GM19397 (cell line): ENCODE measurements around the gene SMU1.
"Not testable (repeated sequence)": the region's sequence is repeated elsewhere in the genome, so short reads cannot be mapped to it uniquely, and the experiment has no call there.

Experiments
- ATAC-seq: cut with Tn5 transposase; IDR thresholded peaks from one replicate; pipeline ENCODE4 v1.9.1; 2021; ENCODE audit warnings: mild to moderate bottlenecking, moderate library complexity; ENCODE audit not compliant: unreplicated experiment

SMU1 gene

DNA sequence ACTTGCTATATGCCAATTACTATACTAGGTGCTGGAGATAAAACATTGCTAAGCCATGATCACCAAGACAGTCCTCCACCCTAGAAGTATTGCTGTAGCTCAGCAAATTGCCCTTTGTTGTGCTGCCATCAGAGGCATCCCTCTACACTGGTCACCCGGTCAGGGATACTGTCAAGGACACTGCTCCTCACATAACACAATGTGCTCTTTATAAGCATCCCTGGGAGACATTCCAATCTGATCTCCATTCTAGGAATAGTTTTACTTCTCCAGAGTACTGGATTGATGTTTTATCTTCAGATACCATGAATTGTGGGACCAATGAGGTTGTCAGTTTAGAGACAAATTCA, 61.8 kb downstream of the SMU1 start:
- ATAC-seq, result no peak

DNA sequence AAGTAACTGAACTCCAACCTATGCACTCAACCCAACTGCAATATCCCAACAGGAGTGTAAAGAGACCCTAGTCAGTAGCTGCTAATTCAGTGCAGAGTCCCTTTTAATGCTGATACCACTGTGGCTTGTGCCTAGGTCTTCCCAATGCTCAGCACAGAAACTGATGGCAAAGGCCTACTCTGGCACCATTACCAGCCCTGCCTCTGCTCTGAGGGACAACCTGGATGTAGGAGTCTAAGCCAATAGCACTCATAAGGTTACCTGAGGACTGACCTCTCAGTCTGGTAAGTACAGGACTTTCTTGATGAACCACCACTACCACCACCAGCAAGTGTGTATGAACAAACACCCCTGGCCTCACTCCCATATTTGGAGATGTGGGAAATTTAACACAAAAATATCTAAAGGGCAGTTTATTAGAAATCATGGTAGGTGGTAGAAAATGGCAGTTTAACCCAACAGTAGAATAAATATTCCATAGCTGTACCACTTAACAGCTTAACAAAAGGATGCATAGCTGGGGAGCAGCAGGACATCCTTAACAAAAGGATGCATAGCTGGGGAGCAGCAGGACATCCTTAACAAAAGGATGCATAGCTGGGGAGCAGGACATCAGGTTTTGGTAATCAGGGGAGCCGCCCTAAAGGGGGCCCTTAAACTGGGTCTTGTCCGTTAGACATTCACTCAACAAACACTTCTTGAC, 62.4 kb downstream of the SMU1 start:
- no peak for ATAC-seq

DNA sequence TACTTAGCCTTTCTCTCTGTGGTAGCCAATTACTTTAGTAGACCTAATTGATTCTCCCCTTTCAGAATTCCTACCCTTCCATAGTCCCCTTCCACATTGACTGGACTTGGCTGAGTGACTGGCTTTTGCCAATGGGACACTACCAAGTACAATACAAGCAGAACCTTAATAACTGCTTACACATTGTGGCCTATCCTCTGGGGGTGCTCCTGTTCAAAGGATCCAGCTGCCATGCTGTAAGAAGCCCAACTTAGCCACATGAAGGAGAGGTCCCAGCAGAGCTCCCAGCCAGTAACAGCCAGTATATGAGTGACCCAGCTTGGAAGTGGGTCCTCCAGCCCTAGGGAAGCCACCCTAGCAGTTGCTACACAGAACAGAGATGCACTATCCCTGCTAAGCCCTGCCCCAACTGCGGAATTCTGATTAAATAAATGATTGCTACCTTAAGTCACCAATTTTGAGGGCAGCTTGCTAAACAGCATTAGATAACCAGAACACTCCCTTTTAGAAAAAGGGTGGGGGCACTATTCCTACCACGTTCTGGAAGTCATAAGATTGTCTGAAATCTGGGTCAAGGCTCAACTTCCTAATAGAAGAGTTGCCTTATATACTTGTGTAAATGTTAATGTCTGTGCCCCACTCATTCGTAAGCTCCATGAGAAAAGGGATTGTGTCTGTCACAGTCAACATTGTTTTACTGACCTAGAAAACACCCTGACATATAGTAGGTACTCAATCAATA, 64.0 kb downstream of the SMU1 start:
- ATAC-seq, result no peak

DNA sequence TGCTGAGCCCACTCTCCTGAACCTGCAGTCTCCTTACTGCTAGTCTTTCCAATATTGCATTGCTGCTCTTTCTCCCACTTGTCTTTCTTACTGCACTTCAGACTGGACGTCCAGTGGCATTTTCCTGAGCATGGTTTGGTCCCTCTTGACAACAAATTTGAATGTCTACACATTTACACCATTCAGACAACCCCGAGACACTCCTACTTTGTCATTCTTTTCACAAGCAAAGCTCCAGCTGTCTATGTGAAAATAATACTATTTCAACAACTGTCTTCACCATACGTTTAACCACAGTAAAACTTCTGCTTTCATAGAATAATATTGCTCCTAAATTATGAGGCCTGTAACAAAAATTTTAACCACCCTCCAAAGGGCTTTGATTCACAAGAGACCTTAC, 64.6 kb downstream of the SMU1 start:
- no peak for ATAC-seq

DNA sequence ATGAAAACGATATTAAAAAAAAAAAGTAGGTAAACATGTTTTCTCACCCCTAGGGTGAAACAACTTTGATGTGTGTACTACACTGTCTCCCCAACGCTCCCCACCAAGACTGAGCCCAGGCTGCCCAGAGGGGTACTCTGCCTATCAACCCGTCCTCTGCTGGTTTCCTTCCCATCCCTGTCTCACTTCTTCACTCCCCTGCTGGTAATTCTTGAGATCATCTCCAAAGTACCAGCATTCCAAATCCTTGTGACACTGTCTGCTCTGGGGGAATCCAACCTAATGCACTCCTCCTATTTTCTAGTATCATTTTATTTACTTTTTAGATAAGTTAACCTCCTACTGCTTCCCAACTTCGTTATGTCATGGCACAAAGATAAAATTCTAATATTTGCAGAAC, 68.7 kb downstream of the SMU1 start:
- ATAC-seq, result no peak

DNA sequence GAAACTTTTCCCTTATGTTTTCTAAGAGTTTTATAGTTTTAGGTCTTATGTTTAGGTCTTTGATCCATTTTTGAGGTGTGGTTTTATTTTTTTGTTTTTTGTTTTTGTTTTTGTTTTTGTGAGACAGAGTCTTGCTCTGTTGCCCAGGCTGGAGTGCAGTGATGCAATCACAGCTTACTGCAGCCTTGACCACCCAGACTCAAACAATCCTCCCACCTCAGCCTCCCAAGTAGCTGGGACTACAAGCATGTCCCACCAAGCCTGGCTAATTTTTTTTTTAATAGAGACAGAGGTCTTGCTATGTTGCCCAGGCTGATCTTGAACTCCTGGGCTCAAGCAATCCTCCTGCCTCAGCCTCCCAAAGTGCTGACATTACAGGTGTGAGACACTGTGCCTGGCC, 71.1 kb downstream of the SMU1 start:
- ATAC-seq, result not testable (repeated sequence)

DNA sequence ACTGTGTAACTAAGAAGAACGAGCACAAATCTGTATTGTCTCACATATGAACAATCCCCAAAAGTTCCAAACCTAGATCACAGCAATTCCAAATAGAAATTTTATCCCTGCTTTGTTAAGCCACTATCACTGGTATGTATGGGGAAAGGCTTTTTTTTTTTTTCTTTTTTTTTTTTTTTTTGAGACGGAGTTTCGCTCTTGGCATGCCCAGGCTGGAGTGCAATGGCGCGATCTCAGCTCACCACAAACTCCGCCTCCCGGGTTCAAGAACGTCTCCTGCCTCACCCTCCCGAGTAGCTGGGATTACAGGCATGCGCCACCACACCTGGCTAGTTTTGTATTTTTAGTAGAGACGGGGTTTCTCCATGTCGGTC, 75.8 kb downstream of the SMU1 start:
- not testable (repeated sequence) for ATAC-seq

DNA sequence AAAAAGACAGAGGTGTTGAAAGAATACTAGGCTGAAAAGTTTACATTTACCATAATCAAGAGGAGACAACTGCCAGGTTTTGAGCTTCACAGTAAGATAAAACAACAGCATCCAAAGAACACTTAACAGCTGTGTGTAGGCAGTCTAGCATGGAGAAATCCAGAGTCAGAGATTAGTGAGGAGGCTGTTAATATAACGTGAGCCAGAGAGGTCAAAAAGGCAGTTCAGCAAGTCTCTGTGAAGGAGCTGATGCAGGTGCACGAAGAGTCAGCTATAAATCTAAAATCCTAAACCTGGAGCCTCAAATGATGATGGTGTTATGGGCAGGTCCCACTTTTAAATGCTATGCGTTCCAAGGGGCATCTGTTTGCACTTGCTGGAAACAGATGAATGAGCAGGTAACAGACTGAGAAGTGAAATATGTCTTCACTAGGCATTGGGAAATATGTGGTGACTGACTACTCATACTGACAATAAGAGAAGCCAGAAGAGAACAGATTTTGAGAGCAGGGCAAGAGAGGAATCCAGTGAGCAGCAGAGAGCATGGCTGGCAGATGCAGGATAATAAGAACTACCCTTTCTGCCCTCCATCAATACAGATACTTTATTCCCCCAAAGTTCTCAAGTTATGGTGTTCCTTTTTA, 83.8 kb downstream of the SMU1 start:
- no peak for ATAC-seq

DNA sequence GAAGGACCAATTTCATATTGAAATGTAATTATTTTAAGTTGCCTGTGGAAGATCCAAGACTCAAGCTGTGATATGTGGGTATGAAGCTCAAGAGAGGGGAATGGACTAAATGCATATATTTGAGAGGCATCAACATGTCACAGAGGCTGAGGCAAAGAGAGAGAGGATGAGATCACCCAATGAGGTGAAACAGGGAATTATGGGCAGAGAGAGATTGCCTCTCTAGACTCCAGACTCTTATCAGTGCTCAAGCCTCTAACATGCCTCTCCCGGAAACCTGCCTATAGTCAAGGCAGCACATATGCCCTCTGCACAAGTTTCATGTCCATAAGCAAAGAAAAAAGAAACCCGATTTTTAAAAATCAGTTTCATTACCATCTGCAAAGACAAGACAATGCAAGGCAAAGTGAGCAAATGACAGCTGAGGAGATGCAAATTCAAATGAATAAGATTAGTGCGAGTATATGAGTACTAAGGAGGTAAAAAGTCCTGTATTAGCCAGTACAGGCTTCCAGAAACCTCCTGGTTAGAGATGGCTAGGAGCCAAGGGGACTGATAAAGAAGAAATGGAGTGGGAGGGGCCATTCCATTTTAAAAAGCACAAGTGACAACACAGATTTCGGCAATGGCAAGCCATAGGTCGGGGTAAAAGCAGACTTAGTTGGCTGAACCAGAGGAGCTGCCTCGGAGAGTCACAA, 84.4 kb downstream of the SMU1 start:
- ATAC-seq, result no peak
